ENCODE measurements around the gene LCORL. TPM values are rescaled to one million over a fixed set of nuclear protein-coding genes. Genes with fewer than 3 reads are reported as not detected.

The LCORL gene
- polyA plus RNA-seq, 3 donors: 22.0 to 28.9 (median 28.5) TPM

DNA sequence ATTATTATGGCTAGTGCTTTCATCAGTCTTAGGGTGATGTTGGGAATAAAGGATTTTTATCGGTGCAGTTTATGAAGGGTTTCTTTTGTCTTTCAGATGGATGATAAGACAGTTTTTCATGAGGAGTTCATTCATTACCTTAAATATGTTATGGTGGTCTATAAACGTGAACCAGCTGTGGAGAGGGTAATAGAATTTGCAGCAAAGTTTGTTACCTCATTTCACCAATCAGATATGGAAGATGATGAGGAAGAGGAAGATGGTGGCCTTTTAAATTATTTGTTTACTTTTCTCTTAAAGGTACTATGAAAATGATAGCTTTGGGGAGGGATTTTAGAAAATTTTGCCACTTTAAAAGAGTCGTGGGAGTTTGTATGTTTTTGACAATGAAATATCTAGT lies 209.4 kb downstream of the LCORL start:
- DNase-seq (ENCODE audit: extremely low read depth in 1 of 11, low read depth in 9 of 11, low spot score in 4 of 11): no peak

DNA sequence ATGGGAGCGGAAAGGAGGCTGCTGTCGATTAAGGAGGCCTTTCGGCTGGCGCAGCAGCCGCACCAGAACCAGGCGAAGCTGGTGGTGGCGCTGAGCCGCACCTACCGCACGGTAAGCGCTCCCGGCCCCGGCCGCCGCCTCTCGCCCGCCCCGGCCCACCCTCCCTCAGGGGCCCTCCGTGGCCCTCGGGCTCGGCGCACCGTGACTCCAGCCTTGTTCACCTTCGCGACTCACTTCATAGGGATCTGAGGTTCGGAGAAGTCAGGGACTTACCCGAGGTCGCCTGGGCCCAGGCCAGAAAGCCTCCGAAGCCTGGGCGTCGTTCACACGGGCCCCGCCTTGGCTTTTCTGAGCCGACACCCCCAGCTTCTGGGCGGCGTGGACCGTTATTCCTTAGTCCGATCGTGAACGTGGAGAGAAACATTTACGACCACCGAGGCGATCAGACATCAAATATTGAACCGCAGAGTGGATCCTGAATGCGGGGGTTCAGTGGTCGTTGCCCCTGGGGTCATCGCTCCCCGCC lies 210.4 kb downstream of the LCORL start:
- DNase-seq (ENCODE audit: extremely low read depth in 1 of 11, low read depth in 9 of 11, low spot score in 4 of 11): no peak

GRCh38 chr4:17810260-17811077 lies 211.1 kb downstream of the LCORL start, which contains the start of the genes DCAF16 and NCAPG:
DCAF16 (minus strand) TSS chr4:17810757; CDS start chr4:17804141, 6,616 bp downstream.
NCAPG (plus strand) TSS chr4:17810979; CDS start chr4:17811078, 99 bp downstream.
- DNase-seq (ENCODE audit: extremely low read depth in 1 of 11, low read depth in 9 of 11, low spot score in 4 of 11): peak; percentile 99 to 100 (median 99)

DNA sequence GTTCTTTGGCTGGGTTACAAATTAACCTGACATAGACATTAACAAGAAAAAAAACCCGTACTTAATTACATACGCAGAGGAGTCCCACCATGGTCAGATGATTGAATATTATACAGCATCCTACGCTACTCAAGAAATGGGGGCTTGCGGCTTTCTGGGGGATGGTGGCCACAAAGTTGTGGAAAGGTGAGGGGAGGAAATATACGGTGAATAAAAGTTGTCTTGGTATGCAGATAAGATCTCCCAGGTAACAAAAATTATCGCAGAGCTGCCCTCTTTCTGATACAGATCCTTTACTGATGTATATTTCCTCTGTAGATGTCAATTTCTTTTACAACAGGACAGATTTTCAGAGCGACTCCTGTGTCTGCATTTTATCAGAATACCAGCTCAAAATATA lies 211.9 kb downstream of the LCORL start:
- peak in 1 of 11 donors; percentile 13 for DNase-seq (ENCODE audit: extremely low read depth in 1 of 11, low read depth in 9 of 11, low spot score in 4 of 11)

- no peak for DNase-seq (ENCODE audit: extremely low read depth in 1 of 11, low read depth in 9 of 11, low spot score in 4 of 11)
Measured at GRCh38 chr4:17807446-17807845, 214.1 kb downstream of the LCORL start.

DNA sequence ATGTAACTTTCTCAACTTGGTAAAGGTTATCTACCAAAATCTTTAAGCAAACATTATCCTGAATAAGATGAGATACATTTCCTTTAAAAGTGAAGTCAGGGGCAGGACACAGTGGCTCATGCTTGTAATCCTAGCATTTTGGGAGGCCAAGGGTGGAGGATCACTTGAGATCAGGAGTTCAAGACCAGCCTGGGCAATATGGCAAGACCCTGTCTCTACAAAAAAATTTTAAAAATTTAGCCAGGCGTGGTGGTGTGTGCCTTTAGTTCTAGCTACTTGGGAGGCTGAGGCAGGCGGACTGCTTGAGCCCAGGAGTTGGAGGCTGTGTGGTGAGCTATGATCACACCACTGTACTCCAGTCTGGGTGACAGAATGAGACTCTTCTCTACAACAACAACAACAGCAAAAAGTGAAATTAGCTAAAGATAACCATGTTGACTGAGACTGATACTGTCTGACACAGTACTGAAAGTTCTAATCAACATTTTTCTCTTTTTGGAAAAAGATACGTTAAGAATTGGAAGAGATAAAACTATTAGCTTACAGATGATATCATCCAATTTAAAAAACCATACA lies 215.9 kb downstream of the LCORL start:
- no peak for DNase-seq (ENCODE audit: extremely low read depth in 1 of 11, low read depth in 9 of 11, low spot score in 4 of 11)

DNA sequence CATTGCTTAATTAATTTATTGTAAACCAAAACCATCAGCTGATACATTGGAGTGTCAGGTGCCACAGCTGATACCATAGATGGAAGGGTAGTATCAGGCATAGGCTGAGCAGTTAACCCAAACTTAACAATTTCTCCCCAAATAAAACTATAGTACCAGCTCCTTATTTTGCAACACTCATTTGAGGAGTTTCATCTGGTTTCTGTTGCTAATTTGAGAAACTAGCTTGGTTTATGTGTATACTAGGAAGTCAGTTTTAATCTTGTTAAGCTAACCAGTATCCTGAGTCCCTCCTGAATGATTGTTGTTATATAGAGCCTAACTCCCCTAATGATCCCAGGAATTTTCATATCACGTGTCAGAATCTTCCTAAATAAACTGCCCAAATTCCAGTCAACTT lies 223.7 kb downstream of the LCORL start:
- DNase-seq (ENCODE audit: extremely low read depth in 1 of 11, low read depth in 9 of 11, low spot score in 4 of 11): no peak

DNA sequence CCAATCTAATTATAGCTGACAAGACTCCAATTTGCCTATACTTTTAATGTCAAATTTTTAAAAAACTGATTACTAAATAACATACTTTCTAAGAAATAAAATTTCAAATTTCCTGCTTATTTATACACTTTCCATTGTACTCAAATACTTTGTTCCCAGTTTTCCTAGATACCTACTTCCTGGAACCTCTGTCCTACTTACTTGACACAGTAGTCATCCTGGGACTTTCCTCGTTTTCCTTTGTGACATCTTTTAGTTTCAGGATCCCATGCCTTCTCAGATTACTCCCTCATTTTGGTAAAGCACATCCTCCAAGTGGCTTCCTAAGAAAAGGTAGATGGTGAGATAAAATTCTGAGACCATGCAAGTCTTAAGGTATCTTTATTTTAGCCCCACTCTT lies 226.8 kb downstream of the LCORL start:
- DNase-seq (ENCODE audit: extremely low read depth in 1 of 11, low read depth in 9 of 11, low spot score in 4 of 11): no peak

Other genes with a start within 250 kb of the LCORL start
- gene FAM184B, start 240.1 kb downstream of the LCORL start, polyA plus RNA-seq (ENCODE audit: insufficient read length in 3 of 3): under 1 TPM; 0.42 to 0.89 (median 0.60) TPM
- 10 to 100 TPM; 43.2 to 84.4 (median 54.5) TPM for gene DCAF16, start 211.0 kb downstream of the LCORL start, polyA plus RNA-seq (ENCODE audit: insufficient read length in 3 of 3)
- 10 to 100 TPM; 23.4 to 39.8 (median 29.7) TPM for gene NCAPG, start 210.8 kb downstream of the LCORL start, polyA plus RNA-seq (ENCODE audit: insufficient read length in 3 of 3)

Measured in renal cortex interstitium (tissue), 11 donors.